Stimulated activated naive B cell treated with anti-CD40 and anti-IgM and Interleukin-4, amounts not matched to agents 10 μg/mL and 1 μg/mL and 100 μg/mL, for 72 hours (primary cell): ENCODE results near the gene CHRDL1.
"Not testable (repeated sequence)": the region's sequence is repeated elsewhere in the genome, so short reads cannot be mapped to it uniquely, and the experiment has no call there.

Experiments
- ATAC-seq, 2 donors: fragments of 150-1000 bp; cut with Tn5 transposase; replicated peaks; 2 replicates each; pipeline ENCODE4 v1.10.0; 2021; ENCODE audit warnings: moderate library complexity in 1 of 2
- DNase-seq: peaks from one replicate; pipeline ENCODE4 v3.0.0; 2021
- H3K27ac Mint-ChIP-seq: one replicate; pipeline ENCODE4 v1.8.0; 2022; ENCODE audit warnings: mild to moderate bottlenecking, mixed read lengths
- H3K27me3 Mint-ChIP-seq, 2 donors: one replicate each; pipeline ENCODE4 v1.8.0; 2022; ENCODE audit warnings: mixed read lengths in 2 of 2
- H3K36me3 Mint-ChIP-seq, 2 donors: one replicate each; pipeline ENCODE4 v1.8.0; 2022; ENCODE audit warnings: mixed read lengths in 2 of 2, mild to moderate bottlenecking in 1 of 2
- H3K4me1 Mint-ChIP-seq, 2 donors: one replicate each; pipeline ENCODE4 v1.8.0; 2022; ENCODE audit warnings: mixed read lengths in 2 of 2, mild to moderate bottlenecking in 1 of 2
- H3K4me3 Mint-ChIP-seq, 2 donors: one replicate each; pipeline ENCODE4 v1.8.0; 2022; ENCODE audit warnings: mild to moderate bottlenecking in 2 of 2, mixed read lengths in 2 of 2, moderate library complexity in 1 of 2
- H3K9me3 Mint-ChIP-seq, 2 donors: one replicate each; pipeline ENCODE4 v1.8.0; 2022; ENCODE audit warnings: mixed read lengths in 2 of 2, mild to moderate bottlenecking in 1 of 2

Gene CHRDL1, protein sequence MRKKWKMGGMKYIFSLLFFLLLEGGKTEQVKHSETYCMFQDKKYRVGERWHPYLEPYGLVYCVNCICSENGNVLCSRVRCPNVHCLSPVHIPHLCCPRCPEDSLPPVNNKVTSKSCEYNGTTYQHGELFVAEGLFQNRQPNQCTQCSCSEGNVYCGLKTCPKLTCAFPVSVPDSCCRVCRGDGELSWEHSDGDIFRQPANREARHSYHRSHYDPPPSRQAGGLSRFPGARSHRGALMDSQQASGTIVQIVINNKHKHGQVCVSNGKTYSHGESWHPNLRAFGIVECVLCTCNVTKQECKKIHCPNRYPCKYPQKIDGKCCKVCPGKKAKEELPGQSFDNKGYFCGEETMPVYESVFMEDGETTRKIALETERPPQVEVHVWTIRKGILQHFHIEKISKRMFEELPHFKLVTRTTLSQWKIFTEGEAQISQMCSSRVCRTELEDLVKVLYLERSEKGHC

DNA sequence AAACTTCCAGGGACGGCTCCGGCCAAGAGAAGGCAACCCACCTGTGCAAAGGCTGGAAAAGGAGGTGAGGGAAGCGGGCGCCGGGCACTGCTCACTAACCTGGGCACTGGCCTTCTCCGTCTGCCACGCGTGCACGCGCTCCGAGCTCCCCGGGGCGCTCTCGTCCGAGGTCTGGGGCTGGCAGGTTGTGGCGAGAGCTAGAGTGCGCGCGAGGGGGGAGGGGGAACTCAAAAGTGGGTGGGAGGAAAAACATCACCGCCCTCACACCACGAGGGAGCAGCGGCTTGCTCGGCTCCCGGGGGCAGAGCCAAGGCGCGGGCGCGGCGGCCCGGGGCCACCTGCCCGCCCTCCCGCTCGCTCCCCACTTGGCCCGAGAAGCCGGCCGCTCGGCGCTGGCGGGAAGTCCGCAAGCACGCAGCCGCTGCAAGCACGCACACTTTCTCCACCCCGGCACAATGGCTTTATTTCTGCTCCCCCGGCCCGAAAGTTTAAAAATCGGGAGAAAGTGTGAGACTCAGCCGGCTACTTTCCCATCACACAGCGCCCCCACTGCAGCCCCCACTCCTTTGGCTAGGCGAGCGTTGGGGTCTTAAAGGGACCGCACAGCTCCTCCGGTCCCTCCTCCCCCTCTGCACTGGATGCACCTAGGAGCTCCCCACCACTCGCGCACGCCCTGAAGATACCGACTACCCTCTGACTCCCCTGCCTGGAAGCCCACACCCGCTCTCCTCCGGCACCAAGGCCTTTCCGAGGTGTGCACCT is at the start of gene CHRDL1:
TSS of gene CHRDL1 (minus strand) at position 173 of the 762 bp plus-strand sequence. CDS start 3,636 bp downstream, outside the sequence.
- peak; percentile 54 to 69 for ATAC-seq
- H3K27ac Mint-ChIP-seq, result no peak within 1 kb of the TSS
- peaks cover 7 to 34% of the 10 kb centered on the region in 2 donors for H3K27me3 Mint-ChIP-seq
- H3K4me3 Mint-ChIP-seq, result peak within 1 kb of the TSS; percentile 69 to 84
- H3K9me3 Mint-ChIP-seq, result no peaks in the 10 kb centered on the region
- no peak for DNase-seq
- peaks cover 4 to 6% of the 10 kb centered on the region in 2 donors for H3K4me1 Mint-ChIP-seq
- no peaks in the 10 kb centered on the region for H3K36me3 Mint-ChIP-seq

DNA sequence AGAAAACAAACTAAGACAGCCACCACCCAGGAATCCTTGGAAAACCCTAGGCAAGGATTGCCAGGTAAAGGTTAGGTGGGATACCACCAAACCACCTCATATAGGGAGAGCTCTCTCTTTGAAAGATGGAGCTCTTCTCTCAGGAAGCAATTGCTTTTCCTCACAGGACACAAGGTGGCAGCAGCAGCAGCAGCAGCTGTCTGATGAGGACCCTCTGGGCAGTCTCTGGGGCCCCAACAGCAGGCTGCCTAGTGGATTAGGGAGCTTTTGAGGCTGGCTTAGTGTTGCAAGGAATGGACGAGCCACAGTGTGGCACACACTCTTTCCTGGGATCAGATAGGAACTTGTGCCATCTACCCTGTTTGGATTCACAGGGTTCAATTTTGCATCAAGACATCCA is 41.4 kb upstream of the CHRDL1 start:
- Mint-ChIP-seq H3K4me1 (no peaks in the 10 kb centered on the region), H3K4me3 (no peak overlapping the region), H3K9me3 (no peaks in the 10 kb centered on the region), H3K27ac (no peak overlapping the region), H3K36me3 (no peaks in the 10 kb centered on the region), H3K27me3 (peaks cover 0 to 12% of the 10 kb centered on the region in 2 donors)
- no peak for DNase-seq
- no peak for ATAC-seq

DNA sequence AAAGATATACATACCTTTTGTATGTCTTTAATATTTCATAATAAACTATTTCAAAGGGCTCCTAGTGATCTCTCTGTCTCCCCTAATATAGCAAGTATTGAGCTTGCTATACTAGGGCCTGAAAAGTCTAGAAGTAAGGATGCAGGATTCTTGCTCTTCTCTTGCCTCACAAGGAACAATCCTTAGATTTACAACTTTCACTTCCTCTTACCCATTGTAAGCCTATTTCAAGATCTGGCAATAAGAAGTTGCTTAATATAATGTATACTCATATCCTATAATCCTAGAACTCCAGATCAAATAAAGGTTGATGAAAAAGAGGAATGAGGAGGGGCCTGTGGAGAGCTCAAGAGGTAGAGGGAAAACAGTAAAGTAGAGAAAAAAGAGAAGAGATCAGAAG is 40.8 kb upstream of the CHRDL1 start:
- H3K36me3 Mint-ChIP-seq, result no peaks in the 10 kb centered on the region
- H3K27me3 Mint-ChIP-seq, result peaks cover 0 to 12% of the 10 kb centered on the region in 2 donors
- no peaks in the 10 kb centered on the region for H3K4me1 Mint-ChIP-seq
- no peak for DNase-seq
- no peak for ATAC-seq
- no peak overlapping the region for H3K27ac Mint-ChIP-seq
- H3K4me3 Mint-ChIP-seq, result no peak overlapping the region
- H3K9me3 Mint-ChIP-seq, result no peaks in the 10 kb centered on the region

DNA sequence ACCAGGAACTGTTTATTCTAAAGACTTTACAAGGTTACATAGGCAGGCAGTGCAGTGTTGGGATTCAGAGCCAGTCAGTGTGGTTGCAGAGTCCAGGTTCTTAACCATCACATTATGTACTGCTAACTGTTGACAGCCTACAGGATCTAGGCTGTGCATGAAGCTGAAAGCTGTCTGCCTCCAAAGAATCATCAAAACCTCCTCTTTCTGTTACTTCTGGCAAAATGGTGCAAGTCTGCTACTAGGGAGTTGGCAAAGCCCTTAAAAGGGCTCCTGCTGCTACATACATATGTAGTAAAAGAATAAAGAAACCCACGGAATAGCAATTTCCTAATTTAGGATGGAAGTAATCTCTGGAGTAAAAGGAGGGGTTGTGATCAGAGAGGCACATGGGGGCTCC is 40.4 kb upstream of the CHRDL1 start:
- Mint-ChIP-seq H3K9me3 (no peaks in the 10 kb centered on the region), H3K27me3 (peaks cover 0 to 12% of the 10 kb centered on the region in 2 donors), H3K4me1 (no peaks in the 10 kb centered on the region), H3K27ac (no peak overlapping the region), H3K4me3 (no peak overlapping the region), H3K36me3 (no peaks in the 10 kb centered on the region)
- DNase-seq (no peak), ATAC-seq (no peak)

DNA sequence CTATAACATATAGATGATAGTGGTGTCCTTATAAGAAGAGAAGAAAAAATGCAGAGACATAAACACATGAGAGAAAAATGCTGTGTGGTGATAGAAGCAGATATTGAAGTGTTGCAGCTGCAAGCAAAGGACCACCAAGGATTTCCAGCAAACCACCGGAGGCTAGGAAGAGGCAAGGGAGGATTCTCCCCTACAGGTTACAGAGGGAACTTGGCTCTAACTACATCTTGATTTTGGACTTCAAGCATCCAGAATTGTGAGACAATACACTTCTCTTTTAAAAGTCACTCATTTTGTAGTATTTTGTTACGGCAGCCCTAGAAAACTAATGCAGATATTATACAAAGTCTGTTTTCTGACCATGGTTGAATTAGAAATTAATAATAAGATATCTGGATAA is 30.4 kb upstream of the CHRDL1 start:
- no peaks in the 10 kb centered on the region for H3K27me3 Mint-ChIP-seq
- no peak overlapping the region for H3K4me3 Mint-ChIP-seq
- H3K36me3 Mint-ChIP-seq, result peaks cover 0 to 1% of the 10 kb centered on the region in 2 donors
- no peak for DNase-seq
- no peak for ATAC-seq
- H3K27ac Mint-ChIP-seq, result no peak overlapping the region
- no peaks in the 10 kb centered on the region for H3K9me3 Mint-ChIP-seq
- no peaks in the 10 kb centered on the region for H3K4me1 Mint-ChIP-seq

DNA sequence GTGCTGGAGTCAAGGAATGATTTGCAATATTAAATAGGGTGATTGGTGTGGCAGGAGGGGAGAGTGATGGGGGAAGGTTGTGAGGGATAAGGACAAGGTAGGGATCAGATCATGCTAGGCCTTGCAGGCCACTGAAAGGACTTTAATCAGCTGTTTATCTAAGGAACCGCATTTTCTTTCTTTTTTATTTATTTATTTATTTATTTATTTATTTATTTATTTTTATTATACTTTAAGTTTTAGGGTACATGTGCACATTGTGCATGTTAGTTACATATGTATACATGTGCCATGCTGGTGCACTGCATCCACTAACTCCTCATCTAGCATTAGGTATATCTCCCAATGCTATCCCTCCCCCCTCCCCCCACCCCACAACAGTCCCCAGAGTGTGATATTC is 20.9 kb upstream of the CHRDL1 start:
- not testable (repeated sequence) for H3K4me1 Mint-ChIP-seq, H3K36me3 Mint-ChIP-seq, H3K27me3 Mint-ChIP-seq, H3K4me3 Mint-ChIP-seq, H3K9me3 Mint-ChIP-seq, ATAC-seq, DNase-seq, H3K27ac Mint-ChIP-seq

DNA sequence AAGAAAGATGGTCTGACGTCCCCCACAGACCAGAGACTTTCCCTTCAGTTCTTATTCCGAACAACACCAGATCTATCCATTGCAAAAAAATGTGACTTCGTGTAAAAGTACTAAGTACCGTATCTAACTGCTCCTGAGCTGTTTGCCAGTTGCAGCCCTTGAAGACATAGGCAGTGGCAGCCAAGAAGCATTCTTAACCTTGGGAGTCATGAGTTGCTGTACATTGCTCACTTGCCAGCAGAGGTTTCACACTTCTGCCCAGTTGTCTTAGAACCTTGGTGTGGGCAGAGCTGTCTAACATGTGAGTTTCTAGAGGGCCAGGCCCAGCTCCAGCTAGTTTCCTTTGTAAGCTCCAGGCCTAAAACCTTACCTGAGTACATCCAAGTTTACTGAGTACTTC is 10.5 kb upstream of the CHRDL1 start:
- Mint-ChIP-seq H3K9me3 (no peaks in the 10 kb centered on the region), H3K4me1 (no peaks in the 10 kb centered on the region), H3K27ac (no peak overlapping the region), H3K36me3 (no peaks in the 10 kb centered on the region), H3K4me3 (no peak overlapping the region), H3K27me3 (no peaks in the 10 kb centered on the region)
- ATAC-seq (no peak), DNase-seq (no peak)

DNA sequence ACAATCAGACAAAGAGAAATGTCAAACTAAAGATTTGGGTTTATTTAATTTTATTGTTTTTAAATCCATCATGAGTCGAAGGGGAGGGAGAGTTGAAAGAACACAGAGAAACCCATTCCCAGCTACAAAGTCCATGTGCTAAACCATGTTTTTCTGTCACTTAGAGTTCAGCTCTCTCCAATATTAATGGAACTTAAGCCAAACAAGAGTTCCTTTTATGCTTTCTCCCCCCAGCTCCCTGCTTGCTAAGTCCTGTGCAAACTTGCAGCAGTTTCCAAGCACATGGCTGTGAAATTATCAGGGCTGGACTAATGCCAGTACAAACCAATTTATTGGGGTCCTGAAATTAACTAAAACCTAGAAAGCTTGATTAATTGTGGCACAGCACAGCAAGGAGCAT is 9.7 kb upstream of the CHRDL1 start:
- H3K36me3 Mint-ChIP-seq, result no peaks in the 10 kb centered on the region
- no peak overlapping the region for H3K27ac Mint-ChIP-seq
- no peaks in the 10 kb centered on the region for H3K4me1 Mint-ChIP-seq
- H3K4me3 Mint-ChIP-seq, result no peak overlapping the region
- DNase-seq (no peak), ATAC-seq (no peak)
- no peaks in the 10 kb centered on the region for H3K9me3 Mint-ChIP-seq
- H3K27me3 Mint-ChIP-seq, result peaks cover 0 to 4% of the 10 kb centered on the region in 2 donors

DNA sequence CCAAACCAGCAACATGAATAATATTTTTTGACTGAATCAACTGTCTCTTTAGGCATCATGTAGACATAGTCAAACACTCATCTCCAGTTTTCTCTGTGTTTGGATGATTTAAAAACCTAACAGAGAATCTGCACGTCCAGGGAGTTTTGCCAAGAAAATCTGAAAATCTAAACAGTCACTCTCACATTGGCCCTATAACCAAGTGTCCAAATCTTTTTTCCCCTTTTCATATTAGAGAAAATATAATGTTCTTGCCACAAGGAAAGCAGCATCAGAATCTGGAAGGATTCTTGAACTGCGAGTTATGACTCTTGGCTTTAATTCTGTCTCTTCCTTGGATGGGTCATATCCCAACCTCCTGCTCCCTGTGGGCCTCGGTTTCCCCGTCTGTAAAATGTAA is 8.8 kb upstream of the CHRDL1 start:
- Mint-ChIP-seq H3K4me3 (no peak overlapping the region), H3K27ac (no peak overlapping the region), H3K9me3 (no peaks in the 10 kb centered on the region), H3K36me3 (no peaks in the 10 kb centered on the region), H3K27me3 (peaks cover 0 to 4% of the 10 kb centered on the region in 2 donors), H3K4me1 (no peaks in the 10 kb centered on the region)
- DNase-seq, result no peak
- no peak for ATAC-seq

DNA sequence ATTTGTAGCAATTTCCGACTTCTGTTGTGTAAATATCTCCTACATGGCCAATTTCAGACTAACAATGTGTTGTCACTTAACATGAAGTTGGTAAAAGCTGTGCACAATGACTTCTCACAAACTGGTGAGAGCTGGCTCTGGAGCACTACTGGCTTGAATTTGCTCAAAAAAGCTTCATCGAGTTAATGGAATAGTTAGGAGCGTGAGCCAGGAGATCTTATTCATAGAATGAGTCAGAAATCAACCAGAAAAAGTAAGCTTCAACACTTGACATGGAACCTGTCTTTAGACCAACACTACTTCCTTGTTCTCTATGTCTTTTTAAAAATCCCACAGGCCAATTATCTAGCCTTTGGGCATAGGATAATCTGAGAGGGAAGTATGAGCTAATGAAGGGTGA is 7.9 kb upstream of the CHRDL1 start:
- DNase-seq, result no peak
- no peak overlapping the region for H3K4me3 Mint-ChIP-seq
- H3K36me3 Mint-ChIP-seq, result no peaks in the 10 kb centered on the region
- no peaks in the 10 kb centered on the region for H3K4me1 Mint-ChIP-seq
- no peak for ATAC-seq
- H3K27me3 Mint-ChIP-seq, result peaks cover 0 to 6% of the 10 kb centered on the region in 2 donors
- no peak overlapping the region for H3K27ac Mint-ChIP-seq
- H3K9me3 Mint-ChIP-seq, result no peaks in the 10 kb centered on the region

DNA sequence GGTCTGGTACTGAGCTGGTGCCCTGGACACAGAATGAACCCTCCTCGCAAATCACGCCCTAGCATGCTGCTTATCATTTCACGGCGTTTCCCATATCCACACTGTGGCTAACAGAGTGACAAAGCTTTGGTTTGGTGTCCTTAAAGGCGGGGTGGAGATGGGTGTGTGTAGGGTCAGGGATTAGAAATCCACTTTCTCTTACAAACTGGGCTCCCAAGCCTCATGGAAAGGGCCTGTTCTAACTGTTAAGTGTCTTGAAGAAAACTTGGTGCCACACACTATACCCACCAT is 735 bp upstream of the CHRDL1 start:
- ATAC-seq, result no peak
- Mint-ChIP-seq H3K4me1 (peaks cover 4 to 6% of the 10 kb centered on the region in 2 donors), H3K27ac (no peak overlapping the region)

DNA sequence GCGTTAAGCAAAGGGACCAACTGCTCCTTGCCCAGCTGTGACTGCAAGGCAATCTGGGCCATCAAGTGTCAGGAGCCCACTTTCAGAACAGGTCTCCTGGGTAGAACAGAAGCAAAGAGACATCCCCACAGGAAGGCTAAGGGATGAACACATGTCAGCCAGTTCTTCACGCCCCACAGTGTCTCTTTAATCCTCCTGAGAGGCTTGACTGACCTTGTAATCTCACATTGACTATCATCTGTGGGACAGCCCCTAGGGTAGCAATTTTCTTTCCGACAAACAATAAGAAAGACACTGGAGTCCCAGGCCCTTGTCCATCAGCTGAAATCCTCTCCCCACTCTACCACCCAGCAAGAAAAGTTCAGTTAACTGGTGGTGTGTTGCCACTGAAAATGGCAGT is 1.0 kb downstream of the CHRDL1 start:
- no peak overlapping the region for H3K27ac Mint-ChIP-seq
- H3K4me3 Mint-ChIP-seq, result no peak overlapping the region
- no peaks in the 10 kb centered on the region for H3K36me3 Mint-ChIP-seq
- peaks cover 4 to 6% of the 10 kb centered on the region in 2 donors for H3K4me1 Mint-ChIP-seq
- peak; percentile 31 to 56 for ATAC-seq
- H3K27me3 Mint-ChIP-seq, result peaks cover 7 to 30% of the 10 kb centered on the region in 2 donors
- H3K9me3 Mint-ChIP-seq, result no peaks in the 10 kb centered on the region
- no peak for DNase-seq

More for the DNA sequence above, 735 bp upstream of the CHRDL1 start:
- H3K4me3 Mint-ChIP-seq, result peak overlapping the region; percentile 69 to 84
- H3K9me3 Mint-ChIP-seq, result no peaks in the 10 kb centered on the region
- H3K27me3 Mint-ChIP-seq, result peaks cover 7 to 34% of the 10 kb centered on the region in 2 donors
- H3K36me3 Mint-ChIP-seq, result no peaks in the 10 kb centered on the region
- no peak for DNase-seq

DNA sequence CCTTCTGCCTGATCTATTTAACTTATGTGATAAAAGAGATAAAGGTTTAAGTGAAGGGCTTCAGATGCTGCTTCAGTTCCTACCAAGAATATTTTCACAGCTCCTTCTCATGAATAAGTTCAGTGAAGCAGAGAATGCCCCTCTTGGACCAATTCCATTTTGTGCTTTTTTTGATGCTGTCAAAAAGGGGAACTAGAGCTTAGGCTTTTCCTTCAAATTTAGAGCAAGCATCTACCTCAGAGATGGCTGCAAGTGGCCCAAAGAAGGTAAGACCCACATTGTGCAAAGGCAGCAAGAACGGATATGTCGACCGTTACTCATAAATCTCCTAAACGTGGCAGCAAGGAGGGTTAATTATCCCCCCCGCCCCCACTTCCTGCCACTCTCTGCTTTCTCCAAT is 4.5 kb downstream of the CHRDL1 start:
- Mint-ChIP-seq H3K27me3 (peaks cover 3 to 13% of the 10 kb centered on the region in 2 donors), H3K36me3 (no peaks in the 10 kb centered on the region), H3K27ac (no peak overlapping the region), H3K4me1 (peaks cover 1% of the 10 kb centered on the region in 2 donors), H3K4me3 (no peak overlapping the region), H3K9me3 (no peaks in the 10 kb centered on the region)
- no peak for ATAC-seq
- DNase-seq, result no peak

DNA sequence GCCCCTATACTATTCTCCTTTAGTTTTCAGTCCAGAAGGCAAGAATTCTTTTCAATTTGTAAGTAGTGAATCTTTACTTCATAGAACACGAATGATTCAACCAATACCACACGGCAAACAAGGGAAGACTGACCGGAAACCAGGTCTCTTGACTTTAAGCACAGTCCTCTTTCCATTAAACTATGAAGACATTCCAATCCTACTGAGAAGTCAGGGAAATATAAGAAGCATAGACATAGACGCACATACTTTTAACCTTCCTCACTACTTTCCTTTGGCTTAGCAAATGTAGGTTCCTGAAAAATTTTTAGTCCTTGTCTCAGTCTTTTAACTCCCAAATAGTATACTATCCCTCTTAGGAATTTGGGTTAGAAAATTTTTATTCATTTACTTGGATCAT is 9.1 kb downstream of the CHRDL1 start:
- H3K27me3 Mint-ChIP-seq, result no peaks in the 10 kb centered on the region
- no peak overlapping the region for H3K27ac Mint-ChIP-seq
- ATAC-seq (no peak), DNase-seq (no peak)
- no peaks in the 10 kb centered on the region for H3K9me3 Mint-ChIP-seq
- H3K36me3 Mint-ChIP-seq, result no peaks in the 10 kb centered on the region
- H3K4me3 Mint-ChIP-seq, result no peak overlapping the region
- H3K4me1 Mint-ChIP-seq, result no peaks in the 10 kb centered on the region

DNA sequence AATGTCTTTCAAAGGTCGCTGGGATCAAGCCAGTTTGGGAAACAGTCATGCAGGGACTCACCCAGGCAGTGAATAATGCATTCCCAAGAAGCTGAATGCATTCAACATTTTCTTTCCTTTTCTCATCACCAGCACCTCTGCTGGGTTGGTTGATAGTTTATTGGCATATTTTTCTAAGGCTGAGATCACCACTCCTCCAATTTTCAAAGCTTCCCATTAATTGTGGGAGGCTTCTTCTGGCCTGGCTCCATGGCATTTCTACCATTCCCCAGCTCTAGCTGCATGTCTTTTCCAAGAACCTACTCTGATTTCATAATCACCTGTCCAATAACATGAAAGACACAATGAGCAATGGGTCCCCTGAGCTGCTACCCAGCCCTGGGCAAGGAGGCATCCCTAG is 35.8 kb downstream of the CHRDL1 start:
- ATAC-seq (no peak), DNase-seq (no peak)
- H3K27me3 Mint-ChIP-seq, result no peaks in the 10 kb centered on the region
- peaks cover 3 to 6% of the 10 kb centered on the region in 2 donors for H3K9me3 Mint-ChIP-seq
- H3K36me3 Mint-ChIP-seq, result peaks cover 0 to 4% of the 10 kb centered on the region in 2 donors
- no peaks in the 10 kb centered on the region for H3K4me1 Mint-ChIP-seq
- H3K4me3 Mint-ChIP-seq, result no peak overlapping the region
- no peak overlapping the region for H3K27ac Mint-ChIP-seq
